Vagina (tissue), 2 donors: ENCODE measurements around the gene ERC2.

Experiments used
- POLR2AphosphoS5 ChIP-seq, 2 donors: sonication (generic); formaldehyde crosslinking; IDR thresholded peaks; one replicate each; pipeline ENCODE4 v1.9.0; 2017; ENCODE audit warnings: antibody characterized with exemption in 2 of 2, mild to moderate bottlenecking in 2 of 2, low read depth in 1 of 2; ENCODE audit not compliant: insufficient read depth in 1 of 2
- TF ChIP-seq, protein P1 (sequence below), 3 experiments: fragments of 450-650 bp in 2 of 3; fragments of 200-600 bp in 1 of 3; sonication (generic) in 1 of 3; IDR thresholded peaks; one replicate each; pipeline ENCODE4 v1.5.1; 2017 to 2019; ENCODE audit warnings: antibody characterized with exemption in 3 of 3, mild to moderate bottlenecking in 2 of 3, moderate library complexity in 2 of 3

GRCh38 chr3:56144805-56145204, 323.5 kb downstream of the ERC2 start:
- TF ChIP-seq, protein P1, sequence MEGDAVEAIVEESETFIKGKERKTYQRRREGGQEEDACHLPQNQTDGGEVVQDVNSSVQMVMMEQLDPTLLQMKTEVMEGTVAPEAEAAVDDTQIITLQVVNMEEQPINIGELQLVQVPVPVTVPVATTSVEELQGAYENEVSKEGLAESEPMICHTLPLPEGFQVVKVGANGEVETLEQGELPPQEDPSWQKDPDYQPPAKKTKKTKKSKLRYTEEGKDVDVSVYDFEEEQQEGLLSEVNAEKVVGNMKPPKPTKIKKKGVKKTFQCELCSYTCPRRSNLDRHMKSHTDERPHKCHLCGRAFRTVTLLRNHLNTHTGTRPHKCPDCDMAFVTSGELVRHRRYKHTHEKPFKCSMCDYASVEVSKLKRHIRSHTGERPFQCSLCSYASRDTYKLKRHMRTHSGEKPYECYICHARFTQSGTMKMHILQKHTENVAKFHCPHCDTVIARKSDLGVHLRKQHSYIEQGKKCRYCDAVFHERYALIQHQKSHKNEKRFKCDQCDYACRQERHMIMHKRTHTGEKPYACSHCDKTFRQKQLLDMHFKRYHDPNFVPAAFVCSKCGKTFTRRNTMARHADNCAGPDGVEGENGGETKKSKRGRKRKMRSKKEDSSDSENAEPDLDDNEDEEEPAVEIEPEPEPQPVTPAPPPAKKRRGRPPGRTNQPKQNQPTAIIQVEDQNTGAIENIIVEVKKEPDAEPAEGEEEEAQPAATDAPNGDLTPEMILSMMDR (IDR thresholded peaks at IDR 0.05): no peak
- no peak for TF ChIP-seq POLR2AphosphoS5 (IDR thresholded peaks at IDR 0.05; ENCODE audit: insufficient read depth in 1 of 2, low read depth in 1 of 2)
